Muscle of leg (tissue), 11 donors: Measurements from ENCODE around the gene PRRT1B. TPM values are rescaled to one million over a fixed set of nuclear protein-coding genes. Genes with fewer than 3 reads are reported as not detected.
"Not testable (repeated sequence)": the region's sequence is repeated elsewhere in the genome, so short reads cannot be mapped to it uniquely, and the experiment has no call there.

Experiments used
- DNase-seq: peaks from one replicate; pipeline ENCODE4 v3.0.0; 2013
- H3K27ac ChIP-seq: one replicate; pipeline ENCODE4 v1.5.1; 2013; ENCODE audit warnings: mild to moderate bottlenecking, low read length, control low read depth
- H3K27me3 ChIP-seq: one replicate; pipeline ENCODE4 v1.6.1; 2013; ENCODE audit warnings: low read length; ENCODE audit not compliant: control insufficient read depth, insufficient read depth
- H3K36me3 ChIP-seq: one replicate; pipeline ENCODE4 v1.6.1; 2013; ENCODE audit warnings: low read length; ENCODE audit not compliant: control insufficient read depth, insufficient read depth
- H3K4me1 ChIP-seq: one replicate; pipeline ENCODE4 v1.6.1; 2013; ENCODE audit warnings: low read length; ENCODE audit not compliant: control insufficient read depth, insufficient read depth
- H3K4me3 ChIP-seq: one replicate; pipeline ENCODE4 v1.5.1; 2013; ENCODE audit warnings: low read length, control low read depth
- H3K9me3 ChIP-seq: replicated peaks from 2 replicates; pipeline ENCODE4 v1.6.1; 2013; ENCODE audit warnings: low read depth, low read length; ENCODE audit not compliant: control insufficient read depth
- WGBS: methylation state at CpG from one replicate; pipeline ENCODE4 v1.1.5; 2013; ENCODE audit warnings: missing lambda C conversion rate; ENCODE audit not compliant: insufficient coverage; 5-methylcytosine and 5-hydroxymethylcytosine counted together
- polyA plus RNA-seq, 8 donors: library from polyadenylated mRNA; unstranded; fragments of 120-200 nt; gene quantifications; one replicate each; pipeline versions ENCODE4 v1.2.1 to v1.2.3, GENCODE V29; 2013; ENCODE audit warnings: inconsistent platforms in 1 of 8, low replicate concordance in 1 of 8; ENCODE audit not compliant: insufficient read length in 8 of 8, insufficient read depth in 1 of 8
- total RNA-seq: library from RNA; stranded (reverse); fragments of 120-200 nt; gene quantifications from one replicate; pipeline ENCODE4 v1.2.4, GENCODE V29; 2013

PRRT1B gene
- total and polyA plus RNA-seq, 9 donors: 0.57 TPM; not detected in 8

DNA sequence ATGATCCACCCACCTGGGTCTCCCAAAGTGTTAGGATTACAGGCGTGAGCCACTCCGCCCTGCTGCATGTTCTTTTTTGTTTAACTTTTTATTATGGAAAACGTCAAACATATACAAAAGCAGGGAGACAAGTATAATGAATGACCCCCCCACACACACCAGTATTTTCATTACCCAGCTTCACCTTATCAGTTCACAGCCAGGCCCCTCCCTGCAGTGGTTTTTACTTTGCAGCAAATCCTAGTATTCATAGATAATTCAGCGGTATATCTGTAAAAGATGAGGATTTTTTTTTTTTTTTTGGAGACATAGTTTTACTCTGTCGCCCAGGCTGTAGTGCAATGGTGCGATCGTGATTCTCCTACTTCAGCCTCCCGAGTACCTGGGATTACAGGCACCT, 40.3 kb upstream of the PRRT1B start:
- H3K9me3 ChIP-seq: no peaks in the 10 kb centered on the region
- no peak overlapping the region for H3K4me3 ChIP-seq
- WGBS: no CpG with 5 or more reads among the region's 8 CpGs
- H3K27me3 ChIP-seq: peaks cover 2% of the 10 kb centered on the region
- no peak for DNase-seq
- peaks cover 35% of the 10 kb centered on the region for H3K36me3 ChIP-seq
- peaks cover 12% of the 10 kb centered on the region for H3K4me1 ChIP-seq
- H3K27ac ChIP-seq: no peak overlapping the region

DNA sequence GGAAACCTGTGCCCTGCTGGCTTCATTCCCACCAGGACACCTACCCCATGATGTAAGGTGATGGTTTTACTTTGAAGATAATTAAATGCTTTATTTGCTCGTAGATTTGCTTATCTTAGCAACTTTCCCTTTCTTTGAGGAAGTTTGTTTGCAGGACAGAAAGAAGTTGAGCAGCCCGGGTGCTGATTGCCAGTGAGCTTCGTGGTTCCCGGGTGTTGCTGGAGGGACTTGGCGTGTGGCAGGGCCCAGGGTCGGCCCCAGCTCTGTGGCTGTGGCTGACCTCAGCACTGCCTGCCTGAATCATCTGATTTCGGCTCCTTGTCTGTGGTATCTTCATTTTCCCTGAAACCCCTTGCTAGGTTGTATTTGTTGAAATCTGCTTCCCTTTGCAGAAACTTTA, 33.9 kb upstream of the PRRT1B start:
- Histone ChIP-seq H3K36me3 (peaks cover 80% of the 10 kb centered on the region), H3K27ac (no peak overlapping the region), H3K9me3 (no peaks in the 10 kb centered on the region), H3K4me3 (no peak overlapping the region), H3K27me3 (no peaks in the 10 kb centered on the region), H3K4me1 (no peaks in the 10 kb centered on the region)
- 83% methylated on average over 5 of the region's 7 CpGs for WGBS
- DNase-seq: no peak

DNA sequence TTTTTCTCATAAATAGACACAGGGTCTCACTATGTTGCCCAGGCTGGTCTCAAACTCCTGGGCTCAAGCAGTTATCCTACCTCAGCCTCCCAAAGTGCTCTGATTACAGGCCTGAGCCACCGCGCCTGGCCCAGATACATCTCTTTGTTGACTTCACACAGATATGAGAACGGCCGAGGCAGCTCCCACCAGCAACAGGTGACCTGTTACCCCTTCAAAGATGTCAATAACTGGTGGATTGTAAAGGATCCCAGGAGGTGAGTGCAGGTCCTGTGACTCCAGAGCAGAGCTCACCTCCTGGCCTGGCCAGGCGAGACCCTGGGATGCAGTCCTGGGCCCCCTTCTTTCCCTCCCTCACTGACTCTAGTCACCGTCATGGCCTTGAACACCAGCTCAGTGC, 33.4 kb upstream of the PRRT1B start:
- 98% methylated on average over 6 of the region's 6 CpGs for WGBS
- Histone ChIP-seq H3K4me3 (no peak overlapping the region), H3K36me3 (peaks cover 85% of the 10 kb centered on the region)

DNA sequence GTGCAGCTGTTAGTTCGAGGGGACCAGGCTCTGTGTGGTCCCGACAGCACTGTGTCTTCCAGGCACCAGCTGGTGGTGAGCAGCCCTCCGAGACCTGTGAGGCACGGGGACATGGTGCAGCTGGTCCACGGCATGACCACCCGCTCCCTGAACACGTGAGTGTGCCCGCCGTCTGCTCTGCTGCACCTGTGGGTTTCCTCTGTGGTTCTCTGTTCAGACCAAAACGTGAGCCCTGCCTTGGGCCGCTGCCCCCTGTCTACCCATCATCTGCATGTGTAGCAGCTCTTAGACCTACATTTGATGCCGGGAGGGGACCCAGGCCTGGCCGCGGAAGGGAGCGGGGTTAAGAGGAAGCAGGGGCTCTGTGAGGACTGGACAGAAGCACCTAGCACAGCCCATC, 32.1 kb upstream of the PRRT1B start:
- Histone ChIP-seq H3K4me1 (no peaks in the 10 kb centered on the region), H3K4me3 (no peak overlapping the region), H3K27me3 (no peaks in the 10 kb centered on the region), H3K36me3 (peaks cover 88% of the 10 kb centered on the region), H3K9me3 (no peaks in the 10 kb centered on the region), H3K27ac (no peak overlapping the region)
- no peak for DNase-seq
- WGBS: 86% methylated on average over 13 of the region's 15 CpGs

More for the DNA sequence above, 33.4 kb upstream of the PRRT1B start:
- Histone ChIP-seq H3K27ac (no peak overlapping the region), H3K9me3 (no peaks in the 10 kb centered on the region), H3K27me3 (no peaks in the 10 kb centered on the region), H3K4me1 (no peaks in the 10 kb centered on the region)
- no peak for DNase-seq

DNA sequence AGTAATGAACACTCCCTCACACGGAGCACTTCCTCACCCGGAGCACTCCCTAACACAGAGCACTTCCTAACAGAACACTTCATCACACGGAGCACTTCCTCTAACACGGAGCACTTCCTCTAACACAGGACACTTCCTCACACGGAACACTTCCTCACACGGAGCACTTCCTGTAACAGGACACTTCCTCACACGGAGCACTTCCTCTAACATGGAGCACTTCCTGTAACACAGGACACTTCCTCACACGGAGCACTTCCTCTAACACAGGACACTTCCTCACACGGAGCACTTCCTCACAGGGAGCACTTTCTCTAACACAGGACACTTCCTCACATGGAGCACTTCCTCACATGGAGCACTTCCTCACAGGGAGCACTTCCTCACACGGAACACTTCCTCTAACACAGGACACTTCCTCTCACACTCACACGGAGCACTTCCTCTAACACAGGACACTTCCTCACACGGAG, 29.7 kb upstream of the PRRT1B start:
- H3K4me3 ChIP-seq, DNase-seq, H3K4me1 ChIP-seq, H3K27me3 ChIP-seq, H3K27ac ChIP-seq, H3K9me3 ChIP-seq: not testable (repeated sequence)
- peaks cover 93% of the 10 kb centered on the region for H3K36me3 ChIP-seq
- WGBS: 70% methylated on average over 9 of the region's 12 CpGs

DNA sequence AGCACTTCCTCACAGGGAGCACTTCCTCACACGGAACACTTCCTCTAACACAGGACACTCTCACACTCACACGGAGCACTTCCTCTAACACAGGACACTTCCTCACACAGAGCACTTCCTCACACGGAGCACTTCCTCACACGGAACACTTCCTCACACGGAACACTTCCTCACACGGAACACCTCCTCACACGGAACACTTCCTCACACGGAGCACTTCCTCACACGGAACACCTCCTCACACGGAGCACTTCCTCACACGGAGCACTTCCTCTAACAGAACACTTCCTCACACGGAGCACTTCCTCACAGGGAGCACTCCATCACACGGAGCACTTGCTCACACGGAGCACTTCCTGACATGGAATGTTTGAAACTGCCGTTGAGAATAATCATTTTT, 29.2 kb upstream of the PRRT1B start:
- no peaks in the 10 kb centered on the region for H3K4me1 ChIP-seq
- H3K4me3 ChIP-seq: no peak overlapping the region
- no peak for DNase-seq
- H3K27me3 ChIP-seq: no peaks in the 10 kb centered on the region
- WGBS: 94% methylated on average over 8 of the region's 15 CpGs
- no peaks in the 10 kb centered on the region for H3K9me3 ChIP-seq
- H3K27ac ChIP-seq: no peak overlapping the region
- H3K36me3 ChIP-seq: peaks cover 93% of the 10 kb centered on the region

DNA sequence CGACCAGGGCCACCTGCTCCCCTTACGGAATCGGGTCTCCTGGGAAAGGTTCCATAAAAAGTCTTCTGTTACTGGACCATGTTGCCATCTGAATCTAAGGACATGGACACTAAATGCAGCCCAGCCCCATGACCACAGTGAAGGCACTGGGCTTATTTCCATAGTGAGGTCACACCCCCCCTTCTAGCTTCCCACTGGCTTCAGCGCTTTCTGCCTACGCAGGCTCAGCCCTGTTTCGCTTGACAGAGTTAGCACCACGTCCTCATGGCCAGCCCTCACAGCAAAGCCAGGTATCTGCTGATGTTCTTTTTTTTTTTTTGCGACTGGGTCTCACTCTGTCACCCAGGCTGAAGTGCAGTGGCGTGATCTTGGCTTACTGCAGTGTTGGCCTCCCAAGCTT, 28.4 kb upstream of the PRRT1B start:
- 89% methylated on average over 7 of the region's 9 CpGs for WGBS
- no peak overlapping the region for H3K27ac ChIP-seq
- no peak for DNase-seq
- no peaks in the 10 kb centered on the region for H3K9me3 ChIP-seq
- no peak overlapping the region for H3K4me3 ChIP-seq
- H3K36me3 ChIP-seq: peaks cover 93% of the 10 kb centered on the region
- no peaks in the 10 kb centered on the region for H3K27me3 ChIP-seq
- no peaks in the 10 kb centered on the region for H3K4me1 ChIP-seq

DNA sequence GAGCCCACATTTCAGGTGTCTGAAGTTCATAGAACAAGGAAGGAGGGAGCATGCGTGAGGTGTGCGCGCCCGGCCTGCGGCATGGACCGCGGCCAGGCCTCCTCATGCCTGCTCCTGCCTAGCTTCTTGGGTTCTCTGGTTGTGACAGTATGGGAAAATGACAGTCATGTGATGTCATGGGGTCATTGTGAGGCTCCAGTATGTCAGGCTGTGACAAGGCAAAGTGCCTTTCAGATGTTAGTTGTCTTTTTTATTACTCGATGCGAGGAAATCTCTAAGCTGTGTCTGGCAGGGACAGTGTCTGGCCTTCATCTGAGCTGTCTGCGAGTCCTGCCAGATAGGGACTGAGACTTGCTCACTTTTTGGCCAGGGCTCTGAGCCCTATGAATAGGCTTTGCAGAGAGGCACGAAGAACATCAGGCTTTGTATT, 27.5 kb upstream of the PRRT1B start:
- no peaks in the 10 kb centered on the region for H3K27me3 ChIP-seq
- no peak overlapping the region for H3K4me3 ChIP-seq
- H3K36me3 ChIP-seq: peaks cover 97% of the 10 kb centered on the region
- no peaks in the 10 kb centered on the region for H3K9me3 ChIP-seq
- WGBS: 82% methylated on average over 6 of the region's 11 CpGs
- H3K27ac ChIP-seq: no peak overlapping the region
- no peak for DNase-seq
- H3K4me1 ChIP-seq: no peaks in the 10 kb centered on the region

DNA sequence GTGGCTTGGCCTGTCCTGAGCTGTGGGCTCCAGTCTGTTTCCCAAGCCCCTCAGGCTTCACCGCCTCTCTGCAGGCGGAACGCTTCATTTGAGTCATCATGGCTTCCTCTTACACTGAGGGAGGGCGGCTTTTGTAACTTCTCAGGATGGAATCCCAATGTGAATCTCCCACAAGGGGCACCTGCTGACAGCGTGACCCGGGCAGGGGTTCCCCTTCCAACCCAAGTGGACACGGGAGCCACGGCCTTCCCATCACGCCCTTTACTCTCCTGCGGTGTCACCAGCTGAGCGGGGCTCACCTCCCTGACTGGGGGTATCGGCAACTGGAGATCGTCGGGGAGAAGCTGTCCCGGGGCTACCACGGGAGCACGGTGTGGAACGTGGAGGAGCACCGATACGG, 26.8 kb upstream of the PRRT1B start:
- no peak overlapping the region for H3K4me3 ChIP-seq
- no peaks in the 10 kb centered on the region for H3K27me3 ChIP-seq
- no peaks in the 10 kb centered on the region for H3K9me3 ChIP-seq
- no peaks in the 10 kb centered on the region for H3K4me1 ChIP-seq
- WGBS: 92% methylated on average over 17 of the region's 20 CpGs
- no peak for DNase-seq
- H3K27ac ChIP-seq: no peak overlapping the region
- H3K36me3 ChIP-seq: peaks cover 97% of the 10 kb centered on the region

DNA sequence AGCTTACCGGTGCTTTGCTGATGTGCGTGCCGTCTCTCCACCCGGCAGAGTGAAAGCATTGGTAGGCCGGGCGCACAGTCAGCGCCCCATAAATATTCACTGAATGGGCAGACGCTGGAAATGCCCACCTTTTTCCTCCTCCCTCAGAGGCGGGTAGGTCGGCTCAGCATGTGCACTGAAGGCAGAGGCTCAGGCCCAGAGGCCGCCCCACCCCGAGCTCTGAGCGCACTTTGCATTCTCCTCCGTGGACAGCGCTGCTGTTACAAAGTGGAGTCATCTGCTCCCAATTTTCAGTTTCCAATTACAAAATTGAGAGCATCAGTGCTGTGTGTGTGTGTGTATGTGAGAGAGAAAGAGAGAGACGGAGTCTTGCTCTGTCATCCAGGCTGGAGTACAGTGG, 24.8 kb upstream of the PRRT1B start:
- Histone ChIP-seq H3K4me1 (peaks cover under 1% of the 10 kb centered on the region), H3K4me3 (no peak overlapping the region), H3K9me3 (no peaks in the 10 kb centered on the region), H3K27me3 (no peaks in the 10 kb centered on the region), H3K36me3 (peaks cover 97% of the 10 kb centered on the region), H3K27ac (no peak overlapping the region)
- no peak for DNase-seq
- 90% methylated on average over 6 of the region's 16 CpGs for WGBS

DNA sequence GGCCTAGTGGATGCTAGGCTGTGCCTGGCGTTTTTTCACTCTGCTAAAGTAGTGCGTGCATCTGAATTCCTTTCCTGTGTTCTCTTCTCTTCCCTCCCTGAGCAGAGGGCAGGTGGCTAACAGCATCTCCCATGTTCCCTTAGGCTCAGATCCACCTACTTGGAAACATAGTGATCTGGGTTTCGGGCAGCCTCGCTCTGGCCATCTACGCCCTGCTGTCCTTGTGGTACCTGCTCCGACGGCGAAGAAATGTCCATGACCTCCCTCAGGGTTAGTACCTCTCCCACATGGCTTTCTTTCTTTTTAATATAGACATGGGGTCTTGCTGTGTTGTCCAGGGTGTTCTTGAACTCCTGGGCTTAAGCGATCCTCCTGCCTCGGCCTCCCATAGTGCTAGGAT, 24.1 kb upstream of the PRRT1B start:
- Histone ChIP-seq H3K27ac (no peak overlapping the region), H3K4me3 (no peak overlapping the region), H3K27me3 (no peaks in the 10 kb centered on the region), H3K36me3 (peaks cover 95% of the 10 kb centered on the region), H3K4me1 (peaks cover 3% of the 10 kb centered on the region), H3K9me3 (no peaks in the 10 kb centered on the region)
- no peak for DNase-seq
- WGBS: 94% methylated on average over 3 of the region's 10 CpGs
